Stimulated activated CD4-positive, alpha-beta T cell treated with anti-CD3 and anti-CD28 coated beads, Interleukin-4, amount 100 ng/mL, for 48 hours (primary cell): Measurements from ENCODE around the gene BICD1.

Experiments used
- DNase-seq, 2 donors: peaks; one replicate each; pipeline ENCODE4 v3.0.0-alpha.2; 2020; ENCODE audit warnings: low read depth in 2 of 2

Gene BICD1

DNA sequence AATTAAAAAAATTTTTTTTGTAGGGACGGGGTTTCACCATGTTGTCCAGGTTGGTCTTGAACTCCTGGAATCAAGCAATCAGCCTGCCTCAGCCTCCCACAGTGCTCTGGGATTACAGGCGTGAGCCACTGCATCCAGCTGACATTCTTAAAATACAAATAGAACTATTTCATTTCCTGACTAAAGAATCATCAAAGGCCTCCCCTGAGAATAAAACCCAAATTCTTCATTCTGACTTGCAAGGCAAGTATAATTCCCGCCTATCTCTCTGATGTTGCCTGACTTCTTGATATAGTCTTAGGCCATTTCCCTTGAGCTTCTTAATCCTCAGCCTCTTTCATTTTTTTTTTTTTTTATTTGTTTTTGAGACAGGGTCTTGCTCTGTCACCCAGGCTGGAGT, 4.4 kb upstream of the BICD1 start:
- no peak for DNase-seq

DNA sequence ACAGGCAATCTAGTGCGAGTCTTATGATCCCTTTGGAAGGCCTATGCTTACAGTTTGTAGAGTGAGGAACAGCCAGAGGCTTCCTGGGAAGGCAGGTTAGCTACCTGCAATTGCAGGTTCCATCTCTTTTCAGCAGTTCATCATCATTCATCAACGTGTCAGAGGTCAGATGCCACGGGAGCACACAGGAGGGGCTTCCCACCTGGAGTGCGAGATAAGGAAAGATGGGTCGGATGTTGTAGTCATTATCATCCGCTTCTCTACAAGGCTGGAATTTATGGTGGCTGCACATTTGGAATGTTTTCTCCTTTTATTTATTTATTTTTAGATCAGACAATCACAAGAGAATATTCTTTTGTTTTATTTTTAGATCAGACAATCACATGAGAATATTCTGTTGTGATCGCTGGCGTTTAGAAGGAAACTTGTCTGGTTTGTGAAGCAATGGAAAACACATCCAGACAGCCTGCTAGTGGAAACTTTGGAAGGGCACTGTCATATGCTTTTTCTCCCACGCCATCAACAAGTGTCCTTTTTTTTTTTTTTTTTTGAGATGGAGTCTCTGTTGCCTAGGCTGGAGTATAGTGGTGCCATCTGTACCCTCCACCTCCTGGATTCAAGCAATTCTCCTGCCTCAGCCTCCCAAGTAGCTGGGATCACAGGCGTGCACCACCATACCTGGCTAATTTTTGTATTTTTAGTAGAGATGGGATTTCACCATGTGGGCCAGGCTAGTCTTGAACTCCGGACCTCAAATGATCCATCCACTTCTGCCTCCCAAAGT, 1.9 kb upstream of the BICD1 start:
- DNase-seq = no peak

DNA sequence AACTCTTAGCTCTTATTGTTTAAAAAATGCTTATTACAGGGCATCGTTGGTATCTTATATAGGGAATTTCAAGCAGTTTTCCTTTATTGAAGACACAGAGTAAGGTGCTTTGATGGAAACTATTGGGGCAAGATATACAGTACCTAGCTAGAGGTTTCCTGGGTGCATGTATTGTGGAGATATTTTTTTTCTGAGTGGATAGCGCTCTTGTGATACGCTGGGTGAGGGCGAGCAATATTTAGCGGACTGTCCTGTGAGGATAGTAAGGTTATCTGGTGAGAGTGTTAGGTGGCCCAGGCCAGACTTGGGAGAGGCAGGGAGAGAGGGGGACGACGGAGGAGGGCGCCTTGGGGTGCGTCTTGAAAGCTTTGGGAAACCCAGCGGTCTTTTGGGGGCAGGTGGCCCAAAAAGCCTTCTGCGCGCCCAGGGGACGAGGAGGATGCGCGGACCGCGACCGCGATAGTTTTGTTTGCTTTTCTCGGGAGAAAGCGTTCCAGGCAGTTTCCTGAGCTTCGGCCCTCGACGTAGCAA, 596 bp upstream of the BICD1 start:
- no peak for DNase-seq

DNA sequence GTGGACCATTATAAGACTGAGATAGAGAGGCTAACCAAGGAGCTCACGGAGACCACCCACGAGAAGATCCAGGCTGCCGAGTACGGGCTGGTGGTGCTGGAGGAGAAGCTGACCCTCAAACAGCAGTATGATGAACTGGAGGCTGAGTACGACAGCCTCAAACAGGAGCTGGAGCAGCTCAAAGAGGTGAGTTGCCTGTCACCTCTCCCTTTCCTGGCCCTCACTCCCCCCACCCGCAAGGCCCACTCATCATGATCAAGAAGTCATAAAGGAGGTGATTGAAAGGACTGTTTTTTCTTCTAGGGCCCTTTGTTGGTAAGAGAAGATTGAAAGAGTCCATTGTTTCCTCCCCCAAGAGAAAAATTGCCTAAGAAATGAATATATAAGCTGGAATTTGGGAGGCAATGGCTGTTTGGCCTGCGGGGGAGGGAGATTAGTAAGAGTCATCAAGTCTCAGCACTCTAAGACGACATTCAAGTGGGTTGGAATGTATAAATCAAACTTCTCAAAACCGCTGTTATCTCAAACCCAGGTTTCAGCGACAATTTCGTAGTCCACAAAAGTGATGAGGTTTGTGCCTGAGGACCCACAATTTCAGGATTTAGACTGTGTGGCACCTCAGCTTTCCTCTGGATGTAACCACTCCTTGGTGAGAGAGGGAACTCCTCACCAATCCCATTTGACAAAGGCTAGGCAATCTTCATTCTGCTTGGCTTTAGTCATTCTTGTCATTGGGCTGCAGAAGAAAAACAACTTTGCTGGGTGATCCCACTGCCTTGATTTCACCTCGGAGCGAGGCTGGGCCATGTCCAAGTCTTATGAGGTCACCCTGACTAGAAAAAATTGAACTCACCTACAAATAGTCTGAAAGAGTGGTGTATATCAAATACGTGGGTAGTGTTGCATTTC, 966 bp downstream of the BICD1 start:
- peak; percentile 10 to 12 for DNase-seq

DNA sequence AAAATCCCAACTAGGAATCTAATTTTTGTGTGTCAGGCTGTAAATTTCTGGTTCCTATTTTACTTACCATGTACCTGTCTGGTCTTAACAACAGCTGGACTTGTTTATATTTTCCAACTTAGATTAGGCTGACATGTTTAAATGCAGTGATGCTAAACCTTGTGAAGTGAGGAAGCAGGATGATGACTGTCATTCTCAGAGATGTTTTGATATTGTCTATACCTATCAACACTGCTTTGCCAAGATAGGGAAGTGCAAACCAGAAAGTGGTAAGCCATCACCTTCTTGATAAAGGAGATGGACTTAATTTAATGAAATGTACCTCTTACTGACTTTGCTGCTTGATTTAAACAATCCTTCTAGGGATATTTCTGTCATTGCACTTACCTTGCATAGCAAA, 2.1 kb downstream of the BICD1 start:
- no peak for DNase-seq

DNA sequence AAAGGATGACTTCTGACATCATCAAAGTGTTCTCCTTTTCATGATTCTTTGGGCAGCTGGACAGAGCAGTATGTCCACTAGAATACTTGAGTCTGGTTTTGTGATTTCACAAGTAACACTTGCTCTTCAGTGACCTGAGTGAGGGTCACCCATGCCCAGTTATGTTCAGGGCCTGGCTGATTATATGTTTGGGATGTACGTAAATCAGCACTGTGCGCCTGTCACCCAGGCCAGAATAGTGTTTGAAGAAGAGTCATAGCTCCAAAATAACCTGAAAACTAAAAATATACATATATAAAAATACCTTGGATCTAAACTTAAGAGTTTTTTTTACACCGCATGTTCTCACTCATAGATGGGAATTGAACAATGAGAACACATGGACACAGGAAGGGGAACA, 3.8 kb downstream of the BICD1 start:
- DNase-seq = no peak

DNA sequence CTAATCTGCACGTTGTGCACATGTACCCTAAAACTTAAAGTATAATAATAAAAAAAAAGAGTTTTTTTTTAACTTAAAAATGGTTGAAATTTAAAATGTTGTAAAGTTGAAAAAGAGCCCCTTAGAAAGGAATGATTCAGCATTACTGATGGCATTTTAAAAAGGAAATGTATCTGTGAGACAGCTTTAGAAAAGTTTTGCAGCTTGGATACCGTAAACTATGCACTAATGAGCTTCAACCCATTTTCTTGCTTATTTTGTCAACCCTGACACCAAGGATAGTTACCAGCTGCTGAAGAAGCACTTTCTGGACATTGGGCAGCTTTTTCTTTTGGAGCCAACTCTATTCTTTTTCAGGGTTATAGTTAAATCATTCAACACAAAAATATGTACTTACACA, 4.3 kb downstream of the BICD1 start:
- no peak for DNase-seq

DNA sequence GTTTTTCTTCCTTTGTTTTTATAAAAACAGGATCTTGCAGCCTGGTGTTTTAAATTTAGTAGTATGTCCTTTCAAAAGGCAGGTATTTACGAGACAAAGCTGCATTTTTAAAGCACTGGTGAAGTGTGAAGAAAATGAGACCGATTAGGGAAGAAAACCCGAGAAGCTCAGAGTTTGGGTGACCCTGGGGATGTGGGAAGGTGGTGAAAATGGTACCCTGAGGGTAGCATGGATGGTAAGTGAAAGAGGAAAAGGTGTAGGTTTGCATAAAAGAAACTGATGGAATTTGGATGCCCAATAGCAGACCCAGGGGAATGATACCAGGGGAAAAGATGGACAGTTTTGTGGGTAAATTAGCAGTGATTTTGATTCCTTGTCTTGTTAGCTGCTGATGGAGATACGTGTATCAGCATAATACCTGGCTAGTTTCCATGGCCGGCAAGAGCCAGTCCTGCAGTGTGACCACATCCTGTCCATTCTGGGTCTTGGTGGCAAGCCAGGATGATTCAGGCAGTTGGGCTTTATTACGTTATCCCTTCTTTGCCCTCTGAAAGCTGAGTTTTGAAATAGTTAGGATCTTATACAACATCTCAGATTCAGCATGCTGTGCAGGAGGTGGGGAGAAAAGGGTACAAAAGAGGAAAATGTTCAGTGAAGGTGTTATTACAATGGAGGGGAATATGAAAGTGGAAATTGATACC, 8.9 kb downstream of the BICD1 start:
- DNase-seq = no peak

DNA sequence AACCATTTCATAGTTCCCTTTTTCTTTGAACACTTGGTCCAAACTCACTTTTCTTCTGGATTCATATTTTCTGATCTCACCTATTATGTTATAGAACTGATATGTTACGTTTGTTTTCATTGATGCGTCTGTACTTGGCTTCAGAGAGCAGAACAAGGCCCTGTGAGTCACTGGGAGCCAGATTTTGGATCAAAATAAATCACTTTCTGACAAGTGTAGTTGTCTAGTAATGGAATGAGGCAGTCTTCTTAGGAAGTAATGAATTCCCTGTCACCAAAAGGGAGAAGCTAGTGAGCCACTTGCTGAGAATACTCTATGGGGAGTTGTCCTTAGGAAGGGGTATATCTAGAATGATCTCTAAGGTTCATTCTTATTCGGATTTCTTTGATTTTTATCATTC, 10.2 kb downstream of the BICD1 start:
- DNase-seq = no peak

DNA sequence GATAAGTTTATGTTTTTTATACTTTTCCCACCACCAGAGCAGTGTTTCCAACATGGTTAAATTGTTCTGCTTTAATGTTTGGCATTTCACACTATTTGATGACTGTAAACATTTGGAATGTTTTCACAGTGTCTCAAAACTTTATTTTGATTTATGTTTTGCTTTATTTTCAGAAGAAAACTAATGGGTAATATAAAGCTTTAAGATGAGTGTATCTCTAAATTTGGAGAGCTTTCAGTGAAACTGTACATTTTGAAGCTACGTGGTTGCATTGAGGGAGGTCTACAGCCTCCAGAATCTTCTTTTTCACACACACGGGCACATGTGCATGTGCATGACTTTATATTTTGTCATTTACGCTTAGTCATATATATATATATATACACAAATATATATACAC, 10.7 kb downstream of the BICD1 start:
- no peak for DNase-seq

DNA sequence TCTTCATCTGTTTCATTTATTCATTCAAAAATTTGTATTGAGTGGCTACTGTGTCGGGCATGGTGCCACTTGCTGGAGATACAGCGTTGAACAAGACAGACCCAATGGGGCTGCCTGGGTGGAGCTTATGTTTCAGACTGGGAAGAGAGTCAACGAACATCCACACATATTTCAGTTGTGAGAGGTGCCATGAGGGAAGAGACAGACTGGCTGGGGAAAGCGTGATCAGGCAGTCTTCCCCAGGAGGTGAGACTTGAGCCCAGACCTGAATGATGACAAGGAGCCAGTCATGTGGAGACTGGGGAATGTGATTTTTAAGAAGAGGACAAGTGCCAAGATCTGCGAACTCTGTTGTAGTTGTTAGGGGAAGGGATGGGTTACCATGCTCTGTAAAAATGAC, 12.2 kb downstream of the BICD1 start:
- no peak for DNase-seq

DNA sequence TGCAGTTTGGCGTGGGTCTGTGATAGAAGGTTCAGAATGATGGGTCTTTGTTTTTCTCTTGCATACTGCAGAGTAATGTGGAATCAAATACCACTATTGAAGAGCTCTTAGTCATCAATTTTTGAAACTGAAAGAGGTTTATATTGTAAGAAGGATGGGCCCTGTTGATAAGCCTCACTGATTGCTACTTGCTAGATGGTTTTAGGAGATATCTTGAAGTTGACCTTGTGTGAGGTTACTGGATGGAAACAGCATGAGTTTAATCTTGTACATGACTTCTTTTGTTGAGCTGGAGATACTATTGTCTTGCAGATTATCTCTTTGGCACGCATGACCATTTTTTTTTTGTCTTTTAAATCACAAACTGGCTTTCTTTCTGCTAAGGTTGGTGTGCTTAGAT, 13.8 kb downstream of the BICD1 start:
- DNase-seq = no peak

DNA sequence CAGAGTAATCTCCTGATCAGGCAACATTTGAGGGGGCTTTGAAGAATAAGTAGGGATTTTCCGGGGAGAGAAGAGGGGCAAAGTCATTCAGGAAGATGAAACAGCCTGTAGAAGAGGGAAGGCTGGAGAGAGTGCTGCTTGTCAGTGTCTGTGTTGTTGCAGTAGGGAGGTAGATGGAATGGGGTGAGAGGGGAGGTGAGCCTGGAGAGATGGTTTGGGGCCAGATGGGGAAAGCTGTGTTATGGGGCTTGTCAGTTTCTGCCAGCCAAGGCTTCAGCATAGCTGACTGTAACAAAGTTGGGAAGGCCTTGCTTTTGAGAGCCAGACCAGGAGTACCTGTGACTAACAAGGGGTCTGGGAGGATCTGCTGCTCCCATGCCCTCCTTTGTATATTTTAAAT, 18.0 kb downstream of the BICD1 start:
- DNase-seq = no peak

DNA sequence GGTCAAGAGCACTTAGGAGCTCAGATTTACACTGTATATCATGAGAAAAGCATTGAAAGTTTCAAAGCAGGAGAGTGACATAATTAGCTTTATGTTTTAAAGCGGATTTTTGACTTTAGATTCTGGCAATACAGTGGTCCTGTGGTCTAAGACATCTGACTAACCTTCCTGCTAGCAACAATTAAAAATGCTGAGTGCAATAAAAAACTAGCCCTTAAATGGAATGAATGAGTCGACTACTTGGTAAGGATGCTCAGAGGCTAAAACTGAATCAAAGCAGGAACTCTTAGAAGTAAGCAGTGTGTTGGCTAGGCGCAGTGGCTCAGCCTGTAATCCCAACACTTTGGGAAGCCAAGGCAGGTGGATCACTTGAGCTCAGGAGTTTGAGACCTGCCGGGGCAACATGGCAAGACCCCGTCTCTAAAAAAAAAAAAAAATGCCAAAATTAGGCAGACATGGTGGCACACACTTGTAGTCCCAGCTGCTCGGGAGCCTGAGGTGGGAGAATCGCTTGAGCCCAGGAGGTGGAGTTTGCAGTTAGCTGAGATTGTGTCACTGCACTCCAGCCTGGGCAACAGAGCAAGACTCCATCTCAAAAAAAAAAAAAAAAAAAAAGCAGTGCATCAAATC, 18.9 kb downstream of the BICD1 start:
- no peak for DNase-seq

DNA sequence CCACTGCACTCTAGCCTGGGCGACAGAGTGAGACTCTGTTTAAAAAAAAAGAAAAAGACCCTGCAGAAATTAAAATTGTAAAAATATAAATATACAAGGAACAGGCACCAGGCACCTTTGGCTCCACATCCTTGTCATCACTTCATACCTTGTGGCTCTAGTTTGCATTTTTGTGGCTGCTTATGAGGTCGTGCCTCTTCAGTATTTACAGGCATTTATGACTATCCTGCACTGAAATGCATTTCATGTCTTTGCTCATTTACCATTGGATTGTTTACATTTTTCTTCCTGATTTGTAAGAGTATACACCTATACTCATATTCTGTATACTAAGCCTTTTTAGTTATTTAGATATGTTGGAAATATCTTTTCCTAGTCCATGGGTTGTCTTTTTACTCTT, 20.1 kb downstream of the BICD1 start:
- no peak for DNase-seq

DNA sequence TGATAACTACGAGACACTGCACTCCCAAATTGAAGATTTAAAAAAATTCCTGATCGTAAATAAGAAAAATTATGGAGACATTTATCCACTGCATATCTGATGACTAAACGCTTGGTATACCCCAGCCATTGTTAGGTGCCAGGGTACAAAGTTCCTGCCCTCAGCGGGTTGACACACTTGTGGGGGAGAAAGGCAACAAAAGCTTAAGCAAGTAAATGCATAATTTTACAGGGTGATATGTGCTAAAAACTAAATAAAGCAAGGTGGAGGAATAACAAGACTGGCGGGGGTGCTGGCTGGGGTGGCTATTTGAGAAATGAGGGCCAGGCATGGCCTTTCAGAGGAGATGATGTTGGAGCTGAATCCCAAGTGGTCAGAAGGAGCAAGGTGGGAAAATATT, 25.0 kb downstream of the BICD1 start:
- no peak for DNase-seq

DNA sequence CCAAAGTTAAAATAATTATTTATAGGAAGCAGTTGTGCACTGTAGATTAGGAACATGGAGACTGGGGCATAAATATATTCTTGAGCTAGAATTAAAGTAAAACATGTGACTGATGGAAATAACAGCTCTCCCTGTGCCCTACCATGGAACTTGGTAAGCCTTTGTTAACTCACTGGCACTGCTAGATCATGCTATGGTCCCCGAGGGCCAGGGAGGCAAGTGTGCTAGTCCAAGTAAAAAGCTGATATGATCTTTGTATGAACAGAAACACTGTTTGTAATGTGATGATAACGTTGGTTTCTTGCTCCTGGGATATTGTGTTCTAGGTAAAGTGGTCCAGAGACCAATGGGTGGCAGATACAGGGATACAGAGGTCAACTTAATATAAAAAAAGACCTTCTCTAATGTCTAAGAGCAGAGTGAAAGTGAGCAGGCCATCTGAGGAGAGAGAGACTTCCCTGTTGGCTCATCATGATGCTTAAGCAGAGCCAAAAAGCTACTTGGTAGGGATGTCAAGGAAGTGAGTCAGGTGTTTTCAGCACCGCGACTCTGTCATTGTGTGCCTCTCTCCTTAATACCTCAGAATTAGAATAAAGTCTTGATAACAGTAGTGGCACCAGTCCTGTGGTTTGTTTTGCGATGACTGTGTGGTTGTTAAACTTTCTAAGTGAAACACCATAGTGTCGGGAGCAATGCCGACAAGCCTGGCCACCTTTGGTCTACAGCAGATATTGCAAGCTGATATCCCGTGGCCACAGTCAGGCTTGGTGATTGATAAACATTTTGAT, 27.6 kb downstream of the BICD1 start:
- peak; percentile 51 to 63 for DNase-seq

DNA sequence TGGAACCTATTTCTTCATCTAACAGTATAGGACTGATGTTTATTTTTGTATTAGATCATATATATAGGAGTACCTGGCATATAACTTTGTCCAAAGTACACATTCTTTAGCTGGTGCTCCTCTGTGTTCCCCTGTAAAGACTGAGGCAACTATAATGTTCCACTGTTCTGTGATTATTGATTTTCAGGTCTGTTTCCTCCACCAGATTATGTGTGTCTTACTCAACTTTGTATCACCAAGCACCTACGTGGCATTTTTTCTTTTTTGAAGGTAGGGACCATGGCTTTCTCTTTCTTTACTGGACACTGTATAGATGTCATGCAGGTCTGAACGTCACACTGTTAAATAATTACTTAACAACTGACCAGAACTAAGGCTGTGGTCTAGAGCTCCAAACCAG, 29.3 kb downstream of the BICD1 start:
- no peak for DNase-seq

DNA sequence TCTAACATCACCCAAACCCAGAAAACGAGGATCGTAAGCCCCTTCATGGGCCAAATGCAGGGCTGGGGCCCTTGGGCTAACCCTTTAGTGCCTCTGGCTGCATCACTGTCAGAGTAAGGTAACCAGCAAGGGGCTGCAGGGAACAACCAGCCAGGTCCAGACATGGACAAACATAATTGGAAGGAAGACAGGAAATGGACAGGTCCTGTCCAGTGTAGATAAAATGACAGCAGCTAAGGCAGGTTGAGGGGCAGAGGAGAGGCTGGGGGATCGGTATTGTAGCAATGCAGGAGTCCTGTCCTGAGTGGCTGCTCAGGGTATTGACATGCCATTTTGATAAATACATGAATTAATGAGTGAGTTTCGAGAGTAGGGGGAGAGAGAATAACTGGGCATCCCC, 29.8 kb downstream of the BICD1 start:
- DNase-seq = no peak

DNA sequence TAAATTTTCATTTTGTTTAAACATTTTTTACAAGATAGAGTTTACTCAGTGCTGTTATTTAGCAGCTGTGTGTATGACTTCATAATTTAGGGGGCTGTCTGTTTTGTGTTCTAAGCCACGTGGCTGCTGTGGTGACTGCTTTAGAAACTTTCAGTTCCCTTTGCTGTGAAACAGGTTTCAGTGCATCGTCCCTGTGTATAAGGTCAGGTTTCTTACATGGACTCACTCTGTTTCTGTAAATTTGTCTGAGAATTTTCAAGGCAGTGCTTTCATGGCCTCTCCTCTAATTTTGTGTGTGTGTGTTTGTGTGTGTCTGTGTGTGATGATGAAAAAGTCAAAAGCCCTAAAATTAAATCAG, 32.4 kb downstream of the BICD1 start:
- DNase-seq = no peak

DNA sequence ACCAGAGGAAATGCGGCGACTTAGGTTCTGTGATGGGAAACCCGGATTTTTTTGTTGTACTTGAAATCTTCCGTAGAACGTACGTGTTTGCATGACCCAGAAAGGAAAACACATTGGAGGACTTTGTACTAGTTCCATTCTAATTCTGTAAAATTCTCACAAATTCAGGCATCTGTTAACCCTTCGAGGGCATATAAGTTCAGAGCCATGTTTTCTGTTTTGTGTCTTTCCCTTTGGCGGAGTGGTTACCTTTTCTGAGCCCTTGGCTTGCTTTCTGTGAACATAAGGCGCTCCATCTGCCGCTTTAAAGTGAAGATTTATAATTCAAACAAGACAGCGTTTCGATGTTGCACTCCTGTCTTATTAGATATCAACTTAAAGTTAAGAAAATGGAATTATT, 34.2 kb downstream of the BICD1 start:
- no peak for DNase-seq
